Gastrocnemius medialis (tissue), 4 donors: ENCODE results near the gene CCL11. TPM values are rescaled to one million over a fixed set of nuclear protein-coding genes. Genes with fewer than 3 reads are reported as not detected.

Source experiments
- ATAC-seq, 2 donors: fragments of 150-250 bp; one replicate each; pipeline ENCODE4 v1.9.1; 2016
- DNase-seq, 2 donors: peaks; one replicate each; pipeline ENCODE4 v3.0.0-alpha.2; 2019
- H3K27ac ChIP-seq, 4 donors: fragments of 200-600 bp; sonication (generic); 1 replicate in 1 of 4; 2 replicates in 3 of 4; pipeline ENCODE4 v1.5.1; 2016 to 2018; ENCODE audit warnings: mild to moderate bottlenecking in 2 of 4, moderate library complexity in 1 of 4
- H3K27me3 ChIP-seq, 3 donors: fragments of 200-600 bp; sonication (generic) in 2 of 3; 1 replicate in 1 of 3; 2 replicates in 2 of 3; pipeline versions ENCODE4 v1.5.1 to v1.6.0; 2016 to 2019; ENCODE audit warnings: mild to moderate bottlenecking in 1 of 3, moderate library complexity in 1 of 3
- H3K36me3 ChIP-seq, 2 donors: fragments of 200-600 bp; sonication (generic) in 1 of 2; one replicate each; pipeline ENCODE4 v1.5.1; 2017 to 2018
- H3K4me1 ChIP-seq, 2 donors: fragments of 200-600 bp; sonication (generic) in 1 of 2; one replicate each; pipeline ENCODE4 v1.5.1; 2016 to 2017; ENCODE audit warnings: mild to moderate bottlenecking in 2 of 2
- H3K4me3 ChIP-seq, 4 donors: fragments of 200-600 bp; sonication (generic) in 3 of 4; 1 replicate in 1 of 4; 2 replicates in 3 of 4; pipeline ENCODE4 v1.5.1; 2016 to 2019; ENCODE audit warnings: mild to moderate bottlenecking in 2 of 4
- H3K9me3 ChIP-seq, 3 donors: fragments of 200-600 bp; sonication (generic) in 2 of 3; 1 replicate in 1 of 3; 2 replicates in 2 of 3; pipeline ENCODE4 v1.5.1; 2016 to 2019
- CTCF ChIP-seq, 5 experiments: fragments of 450-650 bp in 3 of 5; fragments of 200-600 bp in 2 of 5; sonication (generic) in 2 of 5; IDR thresholded peaks in 4 of 5; conservative IDR thresholded peaks in 1 of 5; 1 replicate in 4 of 5; 2 replicates in 1 of 5; pipeline ENCODE4 v1.5.1; 2016 to 2019; ENCODE audit warnings: antibody characterized with exemption in 5 of 5, mild to moderate bottlenecking in 3 of 5, moderate library complexity in 3 of 5
- POLR2A ChIP-seq, 2 donors: fragments of 450-650 bp; IDR thresholded peaks; one replicate each; pipeline ENCODE4 v1.6.1; 2017; ENCODE audit warnings: antibody characterized with exemption in 2 of 2, mild to moderate bottlenecking in 2 of 2, moderate library complexity in 2 of 2
- in situ Hi-C, 4 donors: fragments of 200-750 bp; cut with MboI; loops; one replicate each; pipeline versions ENCODE4 v1.15.0 to v1.8.0; 2017; ENCODE audit warnings: low sequenced_read_pairs in 4 of 4
- intact Hi-C: fragments of 100-400 bp; cut with DNase I; formaldehyde crosslinking; loops from one replicate; pipeline ENCODE4 v1.15.1; 2023; ENCODE audit warnings: low total_unique reads
- total RNA-seq, 4 donors: library from RNA; depleted of rRNA; stranded (reverse); fragments of >200 nt; gene quantifications; one replicate each; pipeline versions ENCODE4 v1.1.0 to v1.2.3, GENCODE V29; 2016

Gene CCL11
- total RNA-seq, 4 donors from 2014 or later, result not detected

GRCh38 chr17:34257986-34258326 lies 27.6 kb upstream of the CCL11 start:
- H3K4me3 ChIP-seq, result no peak overlapping the region
- intact Hi-C loops, result no loop called here
- peaks cover 19 to 27% of the 10 kb centered on the region in 2 donors for H3K4me1 ChIP-seq
- no peak for TF ChIP-seq CTCF (IDR thresholded peaks at IDR 0.05 in 4 of 5, conservative IDR thresholded peaks at IDR 0.05 in 1 of 5)
- TF ChIP-seq POLR2A (IDR thresholded peaks at IDR 0.05), result no peak
- H3K9me3 ChIP-seq, result no peaks in the 10 kb centered on the region
- H3K36me3 ChIP-seq, result no peaks in the 10 kb centered on the region
- DNase-seq (no peak), ATAC-seq (no peak)
- in situ Hi-C loops, result no loop called here
- H3K27me3 ChIP-seq, result no peaks in the 10 kb centered on the region
- no peak overlapping the region for H3K27ac ChIP-seq

DNA sequence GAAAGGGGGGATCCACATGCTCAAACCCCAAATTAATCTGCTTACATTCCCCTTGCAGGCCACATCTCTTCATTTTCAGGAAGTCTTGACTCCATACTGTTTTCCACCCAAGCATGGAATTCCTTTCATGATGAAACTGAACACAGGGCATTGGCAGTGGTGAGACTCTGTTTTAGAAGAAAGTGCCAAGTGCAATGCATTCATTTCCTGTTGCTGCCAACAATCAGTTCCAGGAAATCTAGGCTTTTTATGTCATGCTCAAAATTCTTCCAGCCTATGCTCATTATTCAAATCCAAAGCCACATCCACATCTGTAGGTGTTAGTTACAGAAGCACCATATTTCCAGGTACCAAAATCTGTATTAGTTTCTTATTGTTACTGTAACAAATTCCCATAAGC lies 26.4 kb upstream of the CCL11 start:
- intact Hi-C loops (no loop called here), in situ Hi-C loops (no loop called here)

GRCh38 chr17:34260861-34261260 lies 24.7 kb upstream of the CCL11 start:
- Histone ChIP-seq H3K4me1 (no peaks in the 10 kb centered on the region), H3K4me3 (no peak overlapping the region), H3K27ac (no peak overlapping the region), H3K27me3 (no peaks in the 10 kb centered on the region), H3K36me3 (no peaks in the 10 kb centered on the region), H3K9me3 (no peaks in the 10 kb centered on the region)
- intact Hi-C loops (no loop called here), in situ Hi-C loops (no loop called here)
- no peak for TF ChIP-seq CTCF (IDR thresholded peaks at IDR 0.05 in 4 of 5, conservative IDR thresholded peaks at IDR 0.05 in 1 of 5)
- no peak for TF ChIP-seq POLR2A (IDR thresholded peaks at IDR 0.05)
- DNase-seq (no peak), ATAC-seq (no peak)

More for the DNA sequence above, 26.4 kb upstream of the CCL11 start:
- DNase-seq (no peak), ATAC-seq (no peak)
- H3K4me1 ChIP-seq, result peaks cover 7 to 16% of the 10 kb centered on the region in 2 donors
- no peak overlapping the region for H3K27ac ChIP-seq
- H3K9me3 ChIP-seq, result no peaks in the 10 kb centered on the region
- no peaks in the 10 kb centered on the region for H3K36me3 ChIP-seq
- H3K27me3 ChIP-seq, result no peaks in the 10 kb centered on the region
- no peak overlapping the region for H3K4me3 ChIP-seq
- TF ChIP-seq POLR2A (IDR thresholded peaks at IDR 0.05), result no peak
- TF ChIP-seq CTCF (IDR thresholded peaks at IDR 0.05 in 4 of 5, conservative IDR thresholded peaks at IDR 0.05 in 1 of 5), result no peak

DNA sequence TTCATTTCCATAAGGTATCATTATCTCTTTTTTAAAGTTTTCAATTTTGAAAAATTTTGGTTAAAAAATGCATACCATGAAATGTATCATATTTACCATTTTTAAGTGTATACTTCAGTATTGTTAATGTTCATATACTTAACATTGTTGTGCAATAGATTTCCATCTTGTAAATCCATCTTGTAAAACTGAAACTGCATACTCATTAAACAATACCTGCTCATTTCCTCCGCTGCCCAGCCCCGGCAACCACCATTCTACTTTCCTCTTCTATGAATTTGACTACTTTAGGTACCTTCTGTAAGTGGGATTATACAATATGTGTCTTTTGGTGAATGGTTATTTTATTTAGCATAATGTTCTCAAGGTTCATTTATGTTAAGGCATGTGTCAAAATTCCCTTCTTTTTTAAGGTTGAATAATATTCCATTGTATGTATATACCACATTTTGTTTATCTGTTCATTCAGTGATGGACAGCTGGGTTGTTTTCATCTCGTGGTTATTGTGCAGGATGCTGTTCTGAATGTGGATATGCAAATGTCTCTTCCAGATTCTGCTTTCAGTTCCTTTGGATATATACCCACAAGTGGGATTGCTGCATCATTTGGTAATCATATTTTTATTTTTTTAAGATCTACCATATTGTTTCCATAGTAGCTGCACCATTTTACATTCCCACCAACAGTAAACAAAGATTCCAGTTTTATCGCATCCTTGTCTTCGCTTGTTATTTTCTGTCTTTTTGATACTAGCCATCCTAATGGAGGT lies 23.8 kb upstream of the CCL11 start:
- intact Hi-C loops (no loop called here), in situ Hi-C loops (no loop called here)
- TF ChIP-seq POLR2A (IDR thresholded peaks at IDR 0.05) (no peak), CTCF (IDR thresholded peaks at IDR 0.05 in 4 of 5, conservative IDR thresholded peaks at IDR 0.05 in 1 of 5) (no peak)
- Histone ChIP-seq H3K27ac (no peak overlapping the region), H3K4me1 (no peaks in the 10 kb centered on the region), H3K27me3 (no peaks in the 10 kb centered on the region), H3K9me3 (no peaks in the 10 kb centered on the region), H3K4me3 (no peak overlapping the region), H3K36me3 (no peaks in the 10 kb centered on the region)
- DNase-seq, result no peak
- no peak for ATAC-seq

GRCh38 chr17:34265711-34266110 lies 19.8 kb upstream of the CCL11 start:
- H3K4me1 ChIP-seq, result no peaks in the 10 kb centered on the region
- in situ Hi-C loops, result no loop called here
- ATAC-seq, result no peak
- TF ChIP-seq CTCF (IDR thresholded peaks at IDR 0.05 in 4 of 5, conservative IDR thresholded peaks at IDR 0.05 in 1 of 5) (no peak), POLR2A (IDR thresholded peaks at IDR 0.05) (no peak)
- DNase-seq, result no peak
- H3K36me3 ChIP-seq, result no peaks in the 10 kb centered on the region
- no peak overlapping the region for H3K4me3 ChIP-seq
- H3K9me3 ChIP-seq, result no peaks in the 10 kb centered on the region
- no peak overlapping the region for H3K27ac ChIP-seq
- intact Hi-C loops, result no loop called here
- H3K27me3 ChIP-seq, result no peaks in the 10 kb centered on the region
